GM21423 (cell line): ENCODE data around the gene FRAS1.
"Not testable (repeated sequence)": the region's sequence is repeated elsewhere in the genome, so short reads cannot be mapped to it uniquely, and the experiment has no call there.

Source experiments
- ATAC-seq: cut with Tn5 transposase; IDR thresholded peaks from one replicate; pipeline ENCODE4 v1.9.1; 2021; ENCODE audit warnings: mild to moderate bottlenecking, moderate library complexity; ENCODE audit not compliant: unreplicated experiment

The FRAS1 gene

DNA sequence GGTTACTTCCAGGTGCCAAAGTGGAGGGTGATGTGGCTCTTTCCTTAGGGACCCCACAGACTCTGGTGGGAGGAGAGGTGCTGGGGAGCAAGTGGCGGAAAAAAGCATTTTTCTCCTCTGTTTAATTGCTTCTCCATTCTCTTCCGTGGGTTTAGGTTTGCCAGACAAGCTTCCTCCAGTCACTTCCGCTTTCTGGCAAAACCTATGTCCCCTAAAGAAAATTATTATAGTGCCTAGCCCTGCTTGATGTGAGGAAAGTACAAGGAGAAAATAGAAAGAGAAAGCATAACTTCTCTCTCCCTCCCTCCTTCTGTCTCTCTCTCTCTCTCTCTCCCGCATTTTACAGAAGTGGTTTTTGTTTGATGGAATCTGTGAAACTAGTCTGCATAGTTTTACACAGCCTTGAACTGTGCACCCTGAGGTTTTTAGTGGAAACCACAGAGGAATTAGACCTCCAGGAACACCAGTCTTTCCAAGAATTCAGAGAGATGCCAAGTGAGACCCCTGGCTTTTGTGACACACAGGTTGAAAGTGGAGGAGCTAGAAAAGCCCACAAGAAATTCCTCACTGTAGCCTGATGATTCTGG lies 263.3 kb downstream of the FRAS1 start:
- no peak for ATAC-seq

- ATAC-seq: no peak
Observed at GRCh38 chr4:78322032-78322431, 264.9 kb downstream of the FRAS1 start.

GRCh38 chr4:78323439-78323838 lies 266.3 kb downstream of the FRAS1 start:
- ATAC-seq: no peak

DNA sequence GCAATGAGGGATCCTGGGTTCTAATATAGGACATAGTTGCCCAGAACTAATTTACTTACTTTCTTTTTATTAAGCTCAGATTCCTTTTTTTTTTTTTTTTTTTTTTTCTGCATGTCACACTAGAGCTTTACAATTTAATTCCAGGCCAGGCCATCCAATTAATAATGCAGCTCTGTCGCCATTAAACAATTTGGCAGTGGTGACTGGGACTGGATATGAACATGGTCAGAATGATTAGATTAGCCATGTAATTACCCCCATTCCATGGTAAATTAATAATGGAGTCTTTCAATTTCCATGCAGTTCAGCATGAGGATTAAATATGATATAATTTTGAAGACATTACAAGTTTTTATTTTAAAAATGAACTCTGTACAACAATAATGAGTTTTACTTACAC lies 267.5 kb downstream of the FRAS1 start:
- no peak for ATAC-seq

GRCh38 chr4:78325271-78326157 lies 268.4 kb downstream of the FRAS1 start:
- no peak for ATAC-seq

DNA sequence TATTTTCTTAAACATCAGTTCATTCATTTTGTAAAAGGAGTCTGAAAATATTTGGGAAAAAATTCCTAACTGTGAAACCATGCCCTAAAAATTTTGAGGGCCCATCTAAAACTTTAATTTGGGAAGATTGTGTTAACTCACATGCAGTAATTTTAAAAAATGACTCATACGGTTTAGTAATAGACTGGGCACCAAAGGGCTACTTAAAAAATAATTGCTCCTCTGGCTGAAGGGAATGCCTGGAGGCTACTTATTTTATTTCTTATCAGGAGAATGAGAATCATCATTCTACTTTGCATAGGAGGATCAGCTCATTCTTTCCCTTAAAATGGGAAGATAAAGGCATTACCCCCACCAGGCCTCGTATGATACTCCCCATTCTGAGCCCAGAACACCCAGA lies 271.5 kb downstream of the FRAS1 start:
- not testable (repeated sequence) for ATAC-seq

DNA sequence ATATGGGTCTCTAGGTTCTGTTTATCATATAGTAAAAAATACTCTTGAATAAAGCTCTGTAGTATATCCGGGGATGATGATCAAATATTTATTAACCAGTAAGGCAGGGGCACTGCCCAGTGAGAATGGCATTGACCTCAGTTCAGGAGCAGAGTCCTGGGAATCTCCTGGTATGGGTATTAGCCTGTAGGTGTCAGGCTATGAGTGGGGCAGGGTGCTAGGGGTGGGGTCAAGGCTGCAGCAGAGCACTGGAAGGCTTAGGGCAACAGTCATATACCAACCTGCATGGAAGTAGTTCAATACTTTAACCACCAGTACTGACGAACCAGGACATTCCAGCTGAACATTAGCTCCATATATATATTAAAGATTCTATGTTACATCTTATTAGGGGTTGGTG lies 274.1 kb downstream of the FRAS1 start:
- no peak for ATAC-seq

GRCh38 chr4:78331965-78332364 lies 274.8 kb downstream of the FRAS1 start:
- no peak for ATAC-seq

- ATAC-seq: no peak
Observed at GRCh38 chr4:78332976-78333375, 275.9 kb downstream of the FRAS1 start.

DNA sequence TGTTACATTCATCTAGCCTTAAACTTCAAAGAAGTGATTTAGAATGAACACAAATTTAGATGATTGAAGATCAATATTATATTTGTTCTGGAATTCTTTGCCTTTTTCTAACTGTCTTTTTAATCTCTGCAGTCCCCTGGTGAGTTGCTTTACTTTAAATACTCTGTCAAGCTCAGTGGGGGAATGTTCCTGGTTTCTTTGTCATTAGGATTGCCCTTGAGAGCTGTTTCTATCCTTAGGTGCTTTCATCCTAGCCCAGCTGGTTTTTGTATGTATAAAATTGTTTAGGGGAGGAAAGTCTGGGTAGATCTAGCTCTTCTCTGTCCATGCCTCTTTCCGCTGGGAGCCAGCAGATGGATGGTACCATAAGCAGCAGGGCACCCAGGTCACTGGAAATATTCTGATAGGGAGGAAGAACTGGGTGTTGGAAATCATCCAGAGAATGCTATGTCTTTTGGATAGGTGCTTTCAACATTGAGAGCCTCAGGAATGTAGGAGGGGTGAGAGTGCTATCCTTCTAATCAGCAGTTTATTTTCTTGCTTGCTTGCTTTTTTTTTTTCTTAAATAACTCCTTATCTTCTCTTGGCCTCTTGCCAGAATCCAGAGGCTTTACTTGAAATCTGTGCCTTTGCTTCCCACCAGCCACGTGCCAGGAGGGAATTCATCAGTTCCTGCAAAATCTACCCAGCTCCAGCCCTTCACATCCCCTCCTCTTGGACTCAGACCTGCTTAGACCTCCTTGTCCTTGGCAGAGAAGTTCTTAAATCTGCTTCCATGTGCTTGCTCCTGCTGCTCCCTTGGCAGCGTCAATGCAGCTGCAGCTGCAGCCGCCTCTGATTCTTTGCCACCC lies 279.2 kb downstream of the FRAS1 start:
- ATAC-seq: no peak

- no peak for ATAC-seq
Observed at GRCh38 chr4:78337244-78338020, 280.3 kb downstream of the FRAS1 start.

DNA sequence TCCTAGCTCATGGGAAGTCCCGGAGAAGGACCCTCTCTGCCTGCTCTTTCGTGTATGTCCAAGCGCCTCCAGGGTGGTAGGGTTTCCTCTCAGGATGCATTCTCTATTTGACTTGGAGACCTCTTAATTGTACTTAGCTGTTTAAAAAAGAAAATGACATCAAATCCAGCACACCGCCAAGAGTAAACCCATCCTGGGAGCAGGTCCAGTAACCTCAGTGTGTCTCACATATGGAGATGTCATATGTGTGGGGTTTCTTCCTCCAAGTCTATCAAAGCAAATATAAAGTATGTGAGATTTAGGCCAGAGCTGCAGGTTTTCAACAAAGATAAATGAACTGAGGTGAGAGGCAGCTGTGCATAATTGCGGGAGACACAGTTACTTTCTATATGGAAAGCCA lies 285.0 kb downstream of the FRAS1 start:
- no peak for ATAC-seq

GRCh38 chr4:78343682-78344081 lies 286.6 kb downstream of the FRAS1 start:
- ATAC-seq: no peak

GRCh38 chr4:78345237-78345636 lies 288.1 kb downstream of the FRAS1 start:
- ATAC-seq: no peak

DNA sequence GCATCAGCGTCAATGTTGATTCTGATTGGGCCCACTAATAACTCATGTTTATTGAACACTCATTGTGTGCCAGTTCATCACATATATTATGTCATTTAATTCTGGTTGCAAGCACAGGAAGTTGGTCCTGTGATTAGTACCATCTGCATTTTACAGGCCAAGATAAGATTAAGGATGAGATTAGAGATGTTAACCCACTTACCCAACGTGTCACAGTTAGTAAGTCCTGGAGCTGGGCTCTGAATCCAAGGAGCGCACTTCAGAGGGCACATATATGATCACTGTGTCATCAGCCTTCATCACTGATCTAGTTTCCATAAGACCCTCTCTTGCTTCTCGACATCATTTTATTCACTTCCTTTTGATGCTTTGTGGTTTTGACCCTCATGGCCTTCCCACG lies 289.1 kb downstream of the FRAS1 start:
- no peak for ATAC-seq

- ATAC-seq: no peak
Observed at GRCh38 chr4:78347527-78347926, 290.4 kb downstream of the FRAS1 start.

- no peak for ATAC-seq
Observed at GRCh38 chr4:78353921-78354320, 296.8 kb downstream of the FRAS1 start.

DNA sequence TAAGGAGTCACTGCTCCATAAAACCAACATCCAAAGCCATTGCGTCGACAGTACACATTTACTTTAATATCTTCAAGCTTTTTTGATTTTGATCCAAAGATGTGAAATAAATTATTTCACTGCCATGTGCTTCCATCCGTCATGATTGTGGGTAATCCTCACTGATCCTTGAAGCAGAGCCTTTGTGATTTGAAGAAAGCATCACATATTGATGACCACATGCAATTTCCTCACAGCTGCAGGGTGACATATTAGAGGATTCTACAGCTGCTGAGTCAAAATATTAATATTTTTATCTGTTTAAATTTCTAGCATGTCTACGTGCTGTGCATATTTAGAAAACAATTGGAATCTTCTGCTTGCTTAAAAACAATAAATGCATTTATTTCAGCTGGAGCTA lies 297.7 kb downstream of the FRAS1 start:
- no peak for ATAC-seq

DNA sequence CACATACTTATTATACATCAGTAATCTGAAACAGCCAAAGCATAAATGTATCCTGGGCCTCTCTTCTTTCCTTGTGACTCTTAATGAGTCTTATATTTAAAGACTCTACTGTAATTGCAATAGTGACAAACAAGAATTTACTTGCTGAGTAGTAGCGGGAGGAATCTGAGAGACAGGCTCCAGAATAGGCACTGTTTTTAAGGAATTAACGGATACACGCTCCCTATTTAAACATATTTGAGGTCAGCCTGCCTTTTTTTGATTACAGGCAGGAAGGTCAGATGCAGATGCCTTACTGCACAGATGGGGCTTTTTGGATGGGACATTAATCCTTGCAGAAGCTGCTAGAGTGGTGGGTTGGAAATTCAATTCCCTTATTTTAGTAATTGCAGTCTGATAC lies 298.2 kb downstream of the FRAS1 start:
- no peak for ATAC-seq

DNA sequence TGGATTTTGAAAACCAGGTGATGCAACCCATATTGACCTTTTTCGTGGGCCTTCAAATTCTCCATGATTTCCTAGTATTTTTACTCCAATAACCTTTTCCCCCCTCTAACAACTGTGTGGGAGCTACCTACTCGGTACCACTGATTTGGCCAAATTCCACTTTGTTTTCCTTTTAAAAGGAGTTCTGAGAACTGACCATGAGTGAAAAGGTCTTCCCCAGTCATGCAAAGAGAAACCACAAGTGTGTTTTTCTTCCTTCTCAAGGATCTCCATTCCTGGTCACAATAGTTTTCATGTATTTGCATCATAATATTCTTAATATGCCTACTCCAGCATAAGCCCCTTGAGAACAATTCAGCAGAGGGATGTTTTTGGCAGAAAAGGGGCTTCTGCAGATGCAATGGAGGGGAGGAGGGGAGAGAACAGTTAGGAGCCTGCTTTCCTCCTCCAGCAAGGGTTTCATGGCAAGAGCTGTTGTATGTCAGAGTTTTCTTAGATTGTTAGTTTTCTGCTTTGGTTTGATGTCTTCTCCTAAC lies 299.2 kb downstream of the FRAS1 start:
- ATAC-seq: no peak

- no peak for ATAC-seq
Observed at GRCh38 chr4:78357122-78357521, 300.0 kb downstream of the FRAS1 start.
